NCI-H2196 (cell line): Measurements from ENCODE around the gene PPP1R26.
"Not testable (repeated sequence)": the region's sequence is repeated elsewhere in the genome, so short reads cannot be mapped to it uniquely, and the experiment has no call there.

Source experiments
- DNase-seq: peaks from one replicate; lab custom pipeline; 2025; ENCODE audit not compliant: unreplicated experiment; lab: John Stamatoyannopoulos, UW

PPP1R26 gene

DNA sequence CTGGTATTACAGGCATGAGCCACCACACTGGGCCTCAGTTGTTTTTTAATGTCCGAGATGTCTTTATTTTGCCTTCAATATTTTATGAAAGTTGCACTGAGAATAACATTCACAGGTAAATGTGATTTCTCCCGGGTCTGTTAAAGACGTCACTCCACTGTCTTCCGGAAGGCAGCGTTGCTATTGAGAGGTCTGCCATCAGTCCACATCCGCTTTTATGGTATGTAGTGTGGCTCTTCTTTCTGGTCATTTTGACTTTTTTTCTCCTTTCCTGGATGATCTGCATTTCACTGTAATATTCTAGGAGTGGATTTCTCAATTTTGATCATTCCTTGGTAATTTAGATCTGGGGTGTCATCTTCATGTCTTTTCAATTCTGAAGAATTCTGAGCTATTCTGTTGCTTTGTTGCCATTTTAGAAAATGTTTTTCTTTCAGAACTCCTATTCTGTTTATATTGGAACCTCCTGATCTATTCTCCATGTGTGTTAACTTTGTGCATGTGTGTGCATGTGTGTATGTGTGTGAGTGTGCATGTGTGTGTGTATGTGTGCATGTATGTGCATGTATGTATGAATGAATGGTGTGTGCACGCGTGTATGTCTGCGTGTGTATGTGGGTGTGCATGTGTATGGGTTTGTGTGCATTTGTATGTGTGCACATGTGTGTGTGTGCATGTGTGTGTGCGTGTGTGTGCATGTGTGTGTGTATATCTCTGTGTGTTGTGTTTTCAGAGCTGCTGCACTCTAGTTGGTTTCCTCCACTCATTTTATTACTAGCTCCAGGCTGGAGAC is 39.8 kb downstream of the PPP1R26 start:
- no peak for DNase-seq

DNA sequence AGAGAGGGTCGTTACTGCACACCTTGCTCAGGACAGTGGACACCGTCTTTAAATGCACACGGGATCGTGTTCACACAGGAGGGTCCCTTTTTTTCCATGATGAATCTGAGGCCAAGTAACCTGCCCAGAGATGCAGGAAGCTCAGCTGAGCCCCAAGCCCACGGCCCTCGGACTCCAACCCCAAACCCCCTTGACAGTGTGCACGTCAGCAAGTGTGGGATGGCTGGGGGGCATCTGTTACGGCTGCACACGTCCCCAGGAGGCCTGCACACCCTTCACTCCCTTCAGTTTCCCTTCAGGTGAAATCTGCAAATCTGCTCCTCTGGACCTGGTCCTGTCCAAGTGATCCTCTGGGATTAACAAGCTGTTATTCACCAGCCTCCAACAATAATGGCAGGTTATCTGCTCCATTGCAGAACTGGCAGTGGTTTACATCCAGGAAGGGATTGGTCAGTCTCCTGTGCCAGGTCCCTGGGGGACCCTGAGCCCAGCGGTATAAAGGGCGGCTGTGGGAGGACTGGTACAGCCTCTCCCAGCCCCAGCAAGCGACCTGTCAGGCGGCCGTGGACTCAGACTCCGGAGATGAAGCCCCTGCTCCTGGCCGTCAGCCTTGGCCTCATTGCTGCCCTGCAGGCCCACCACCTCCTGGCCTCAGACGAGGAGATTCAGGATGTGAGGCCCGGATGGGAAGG is 41.5 kb downstream of the PPP1R26 start, which contains the start of gene LCN1:
TSS of gene LCN1 (plus strand) at position 525 of the 692 bp plus-strand sequence. CDS start at position 583, 58 bp downstream.
- DNase-seq, result no peak

DNA sequence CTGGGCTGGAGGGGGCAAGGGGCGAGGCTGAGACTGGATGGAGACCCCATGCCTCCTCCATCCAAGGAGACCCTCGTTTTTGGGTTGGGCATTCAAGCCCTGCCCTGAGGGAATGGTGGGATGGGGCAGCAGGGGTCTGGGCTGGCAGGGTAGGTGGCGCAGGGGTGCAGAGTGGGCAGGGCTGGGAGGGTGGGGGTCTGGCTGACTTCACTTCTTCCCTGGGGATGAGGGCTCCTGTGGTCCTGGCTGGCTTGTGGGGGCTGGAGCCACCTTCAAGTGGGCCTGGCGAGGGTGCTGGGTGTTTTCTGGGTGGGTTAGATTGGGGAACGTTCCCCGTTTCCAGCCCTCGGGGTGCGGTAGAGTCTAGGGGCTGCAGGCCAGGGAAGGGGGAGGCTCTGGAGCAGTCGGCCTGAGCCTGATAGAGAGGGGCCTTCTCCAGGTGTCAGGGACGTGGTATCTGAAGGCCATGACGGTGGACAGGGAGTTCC is 42.1 kb downstream of the PPP1R26 start:
- DNase-seq, result no peak

DNA sequence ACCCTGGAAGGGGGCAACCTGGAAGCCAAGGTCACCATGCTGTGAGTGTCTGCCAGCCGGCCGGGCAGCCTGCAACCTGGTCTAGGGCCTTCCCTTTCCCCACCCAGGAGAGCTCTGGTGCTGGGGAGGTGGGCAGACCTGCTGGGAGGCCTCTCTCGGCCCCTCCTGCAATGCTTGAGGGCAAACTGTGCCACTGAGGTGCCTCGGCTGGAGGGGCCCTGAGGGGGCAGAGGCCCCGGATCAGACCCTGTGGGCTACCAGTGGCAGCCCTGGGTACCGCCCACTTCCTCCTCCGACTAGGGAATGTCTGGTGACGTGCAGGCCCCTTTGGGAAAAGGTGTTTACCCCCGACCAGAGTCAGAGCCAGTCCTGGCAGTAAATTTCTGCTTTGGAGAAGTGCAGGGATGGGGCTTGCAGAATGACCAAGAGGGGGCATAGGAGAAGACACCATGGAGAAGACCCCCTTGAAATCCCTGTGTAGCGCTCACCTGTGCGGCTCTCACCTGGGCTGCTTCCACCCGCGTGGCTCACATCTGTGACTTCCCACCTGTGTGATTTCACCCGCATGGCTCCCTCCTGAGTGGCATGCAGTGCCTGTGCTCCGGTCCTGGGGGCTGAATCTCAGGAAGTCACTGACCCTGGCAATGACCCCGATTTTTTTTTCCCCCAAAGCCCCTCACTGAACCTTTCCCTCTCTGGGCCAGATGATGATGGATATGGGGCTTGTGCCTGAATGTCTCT is 42.7 kb downstream of the PPP1R26 start:
- no peak for DNase-seq

DNA sequence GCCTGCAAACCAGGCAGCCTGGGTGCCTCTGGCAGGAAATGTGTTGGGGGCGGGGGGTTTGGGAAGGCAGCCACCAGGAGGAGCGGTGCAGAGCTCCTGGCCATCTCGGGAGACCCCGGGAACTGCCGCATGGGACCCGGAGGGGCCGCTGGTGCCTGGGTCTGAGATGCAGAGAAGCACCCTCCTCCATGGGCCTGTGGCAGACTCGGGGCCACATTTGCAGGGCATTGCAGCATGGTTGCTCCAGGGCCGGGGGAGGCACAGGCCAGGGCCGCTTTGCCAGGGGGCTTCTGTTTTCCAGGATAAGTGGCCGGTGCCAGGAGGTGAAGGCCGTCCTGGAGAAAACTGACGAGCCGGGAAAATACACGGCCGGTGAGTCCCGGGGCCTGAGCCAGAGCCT is 43.3 kb downstream of the PPP1R26 start:
- DNase-seq, result no peak

DNA sequence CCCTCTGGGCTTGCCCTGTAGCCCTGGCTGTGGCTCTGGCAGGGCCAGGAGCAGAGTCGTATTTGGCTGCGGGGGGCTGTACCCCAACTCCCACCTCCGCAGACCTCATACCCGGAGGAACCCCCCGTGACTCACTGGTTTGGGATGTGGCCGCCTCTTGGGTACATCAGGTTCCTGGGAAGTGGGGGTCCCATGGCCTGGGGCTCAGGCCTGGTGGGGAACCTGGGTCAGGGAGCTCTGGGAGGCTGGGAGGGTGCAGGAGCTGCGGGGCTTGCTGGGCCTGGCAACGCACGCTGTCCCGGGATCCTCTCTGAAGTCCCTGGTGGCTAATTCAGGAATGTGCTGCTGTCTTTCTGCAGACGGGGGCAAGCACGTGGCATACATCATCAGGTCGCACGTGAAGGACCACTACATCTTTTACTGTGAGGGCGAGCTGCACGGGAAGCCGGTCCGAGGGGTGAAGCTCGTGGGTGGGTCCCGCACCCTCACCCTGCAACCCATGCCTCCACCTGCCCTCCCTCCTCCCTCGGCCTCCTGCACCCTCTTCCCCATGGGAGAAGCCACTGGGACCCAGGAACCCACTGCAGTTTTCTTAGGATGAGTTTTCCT is 44.0 kb downstream of the PPP1R26 start:
- no peak for DNase-seq

DNA sequence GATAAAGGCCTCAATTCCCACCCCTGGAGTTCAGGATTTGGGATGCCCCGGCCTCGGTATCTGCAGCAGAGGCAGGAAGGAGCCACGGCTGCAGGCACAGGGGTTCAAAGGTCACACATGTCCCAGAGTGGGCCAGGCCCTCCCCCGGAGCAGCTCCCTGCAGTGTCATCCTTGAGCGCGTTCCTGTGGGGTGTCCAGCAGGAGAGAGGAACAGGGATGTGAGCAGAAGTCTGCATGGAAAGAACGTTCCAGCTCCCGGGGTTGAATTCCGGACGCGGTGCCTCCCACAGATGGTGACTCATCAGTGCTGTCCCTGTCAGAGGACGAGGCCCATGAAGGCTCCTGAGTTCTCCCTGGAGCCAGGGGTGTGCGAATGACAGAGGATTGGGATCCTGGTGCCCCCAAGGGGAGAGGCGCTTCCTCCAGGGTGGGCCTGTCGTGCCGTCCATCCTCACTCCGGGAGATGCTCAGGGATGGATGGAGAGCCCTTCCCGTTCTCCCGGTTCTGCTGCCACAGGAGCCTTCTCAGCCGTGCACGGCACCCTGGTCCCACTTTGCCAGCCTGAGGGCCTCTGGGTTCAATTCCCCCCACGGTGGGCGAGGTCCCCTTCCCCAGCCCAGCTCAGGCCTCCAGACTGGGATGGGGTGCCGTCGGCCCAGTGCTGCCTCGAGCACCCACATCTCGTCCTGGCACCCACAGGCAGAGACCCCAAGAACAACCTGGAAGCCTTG is 44.7 kb downstream of the PPP1R26 start:
- DNase-seq, result no peak

DNA sequence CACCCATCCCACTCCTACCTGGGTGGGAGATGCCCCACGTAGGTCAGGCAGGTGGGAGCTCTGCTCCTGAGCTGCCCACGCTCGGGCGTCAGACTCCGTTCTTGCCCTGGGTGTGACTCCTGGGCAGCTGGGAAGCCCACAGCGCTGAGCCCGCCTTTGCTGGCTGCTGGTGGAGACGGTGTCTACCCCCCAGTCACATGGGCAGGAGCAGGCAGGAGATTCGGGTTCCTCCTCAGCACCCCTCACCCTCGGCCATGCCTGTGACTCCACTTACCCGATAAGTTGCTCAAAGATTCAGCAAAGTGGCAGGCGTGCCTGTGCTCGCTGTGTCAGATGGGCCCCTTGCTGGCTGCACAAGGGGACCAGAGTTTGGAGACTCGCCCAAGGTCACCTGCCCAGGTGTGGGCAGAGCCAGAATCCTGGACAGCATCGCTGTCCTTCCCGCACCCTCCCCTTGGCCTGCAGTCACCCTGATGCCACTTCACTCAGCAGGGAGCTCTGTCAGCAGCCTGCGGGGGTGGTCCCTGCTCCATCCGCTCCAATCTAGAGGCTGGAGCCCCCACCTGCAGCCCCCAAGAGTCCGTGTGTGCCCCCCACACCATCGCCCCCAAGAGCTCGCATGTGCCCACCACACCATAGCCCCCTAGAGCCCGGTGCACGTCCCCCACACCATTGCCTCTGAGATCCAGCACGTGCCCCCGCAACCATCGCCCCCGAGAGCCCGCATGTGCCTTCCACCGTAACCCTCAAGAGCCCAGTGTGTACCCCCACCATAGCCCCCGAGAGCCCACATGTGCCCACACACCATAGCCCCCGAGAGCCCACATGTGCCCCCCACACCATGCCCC is 45.9 kb downstream of the PPP1R26 start:
- DNase-seq, result no peak

DNA sequence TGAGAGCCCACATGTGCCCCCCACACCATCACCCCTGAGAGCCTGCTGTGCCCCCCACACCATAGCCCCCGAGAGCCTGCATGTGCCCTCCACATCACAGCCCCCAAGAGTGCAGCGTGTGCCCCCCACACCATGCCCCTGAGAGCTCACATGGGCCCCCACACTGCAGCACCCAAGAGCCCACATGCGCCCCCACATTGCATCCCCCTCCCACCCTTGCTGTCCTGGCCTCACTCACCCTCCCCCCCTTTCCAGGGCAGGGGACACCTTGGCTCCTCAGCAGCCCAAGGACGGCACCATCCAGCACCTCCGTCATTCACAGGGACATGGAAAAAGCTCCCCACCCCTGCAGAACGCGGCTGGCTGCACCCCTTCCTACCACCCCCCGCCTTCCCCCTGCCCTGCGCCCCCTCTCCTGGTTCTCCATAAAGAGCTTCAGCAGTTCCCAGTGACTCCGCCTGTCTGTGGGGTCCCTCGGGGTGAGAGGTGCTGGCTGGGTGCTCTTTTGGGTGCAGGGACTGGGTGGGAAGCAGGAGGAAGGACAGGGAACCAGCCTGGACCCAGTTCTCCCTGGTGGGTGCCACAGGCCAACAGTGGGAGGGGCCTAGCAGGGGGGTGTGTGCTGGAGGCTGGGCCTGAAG is 46.6 kb downstream of the PPP1R26 start:
- no peak for DNase-seq

DNA sequence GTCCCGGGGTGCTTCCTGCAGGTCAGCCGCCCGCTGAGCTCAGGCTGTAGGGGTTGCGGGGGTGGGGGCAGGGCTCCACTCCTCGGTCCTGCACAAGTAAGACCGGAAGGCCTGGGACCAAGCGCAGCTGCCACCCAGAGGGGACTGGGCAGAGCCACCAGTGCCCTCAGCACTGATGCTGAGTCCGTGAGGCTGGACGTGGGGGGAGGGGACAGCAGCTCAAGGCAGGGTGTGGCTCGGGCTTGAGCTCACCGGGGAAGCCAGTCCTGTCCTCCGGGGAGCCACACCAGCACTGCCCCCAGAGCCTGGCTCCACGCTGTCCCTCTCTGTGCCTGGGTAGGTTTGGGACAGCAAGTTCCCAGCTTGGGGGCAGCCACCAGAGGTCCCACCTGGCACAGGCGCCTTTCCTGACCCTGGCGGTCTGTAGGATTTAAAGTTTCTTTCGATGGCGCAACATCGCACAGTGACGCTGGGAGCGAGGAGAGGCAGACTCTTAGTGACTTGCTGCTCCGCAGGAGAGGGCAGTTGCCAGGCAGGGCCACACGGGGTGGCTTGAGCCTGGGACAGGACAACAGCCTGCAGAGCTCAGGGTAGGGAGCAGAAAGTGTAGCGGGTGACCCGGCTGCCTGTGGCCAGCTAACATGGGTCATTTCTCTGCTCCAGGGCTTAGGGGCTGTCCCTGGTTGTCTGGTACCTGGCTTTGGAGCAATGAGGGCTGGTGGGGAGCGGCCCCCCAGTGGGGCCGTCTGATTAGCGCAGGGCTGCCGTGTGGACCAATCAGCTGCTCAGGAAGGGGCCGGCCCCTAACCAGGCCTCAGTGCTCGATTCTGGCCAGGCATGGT is 47.4 kb downstream of the PPP1R26 start:
- DNase-seq, result no peak

DNA sequence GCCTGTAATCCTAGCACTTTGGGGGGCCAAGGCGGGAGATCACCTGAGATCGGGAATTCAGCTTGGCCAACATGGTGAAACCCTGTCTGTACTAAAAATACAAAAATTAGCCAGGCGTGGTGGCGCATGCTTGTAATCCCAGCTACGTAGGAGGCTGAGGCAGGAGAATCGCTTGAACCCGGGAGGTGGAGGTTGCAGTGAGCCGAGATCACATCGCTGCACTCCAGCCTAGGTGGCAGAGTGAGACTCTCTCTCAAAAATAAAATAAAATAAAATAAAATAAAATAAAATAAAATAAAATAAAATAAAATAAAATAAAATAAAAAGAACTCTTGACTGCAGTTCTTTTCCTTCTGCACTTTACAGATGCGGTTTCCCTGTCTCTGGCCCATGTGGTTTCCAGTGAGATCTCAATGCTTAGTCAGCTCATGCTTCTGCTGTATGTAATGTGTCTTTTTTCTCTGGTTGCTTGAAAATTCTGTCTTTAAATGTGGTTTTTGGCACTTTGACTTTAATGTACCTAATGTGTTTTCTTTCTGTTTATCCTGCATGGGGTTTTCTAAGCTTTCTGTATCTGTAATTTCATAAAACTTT is 49.4 kb downstream of the PPP1R26 start:
- DNase-seq, result not testable (repeated sequence)

DNA sequence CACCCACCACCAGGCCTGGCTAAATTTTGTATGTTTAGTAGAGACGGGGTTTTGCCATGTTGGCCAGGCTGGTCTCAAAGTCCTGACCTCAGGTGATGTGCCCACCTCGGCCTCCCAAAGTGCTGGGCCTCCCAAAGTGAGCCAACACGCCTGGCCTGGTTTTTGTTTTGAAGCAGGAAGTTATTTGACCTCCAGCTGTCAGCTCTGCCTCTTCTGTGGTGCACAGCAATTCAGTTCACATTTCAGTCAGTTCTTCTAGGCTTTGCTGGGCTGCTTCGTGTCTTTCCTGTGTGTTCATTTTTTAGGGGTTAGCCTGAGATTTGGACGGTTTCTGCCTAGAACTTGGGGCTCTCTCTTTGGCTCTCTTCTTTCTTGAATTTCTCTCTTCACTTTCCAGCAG is 50.6 kb downstream of the PPP1R26 start:
- no peak for DNase-seq

DNA sequence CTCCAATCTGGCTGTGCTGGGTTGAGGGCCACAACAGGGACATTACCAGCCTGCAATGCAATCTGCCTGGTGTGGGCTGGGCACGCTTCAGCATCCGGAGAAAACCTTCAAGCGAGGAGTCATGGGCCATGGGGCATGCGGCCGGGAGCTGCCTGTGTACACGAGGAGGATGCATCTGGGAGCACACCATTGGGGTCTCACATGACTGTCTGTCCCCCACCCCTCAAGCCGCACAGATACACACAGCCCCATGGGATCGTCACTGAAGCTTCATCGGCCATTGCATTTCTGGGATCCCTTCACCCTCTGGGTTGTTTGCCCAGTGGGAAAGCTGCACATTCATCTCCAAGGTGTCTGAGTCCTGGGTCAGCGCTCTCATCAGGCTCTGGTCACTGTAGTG is 51.5 kb downstream of the PPP1R26 start:
- no peak for DNase-seq

DNA sequence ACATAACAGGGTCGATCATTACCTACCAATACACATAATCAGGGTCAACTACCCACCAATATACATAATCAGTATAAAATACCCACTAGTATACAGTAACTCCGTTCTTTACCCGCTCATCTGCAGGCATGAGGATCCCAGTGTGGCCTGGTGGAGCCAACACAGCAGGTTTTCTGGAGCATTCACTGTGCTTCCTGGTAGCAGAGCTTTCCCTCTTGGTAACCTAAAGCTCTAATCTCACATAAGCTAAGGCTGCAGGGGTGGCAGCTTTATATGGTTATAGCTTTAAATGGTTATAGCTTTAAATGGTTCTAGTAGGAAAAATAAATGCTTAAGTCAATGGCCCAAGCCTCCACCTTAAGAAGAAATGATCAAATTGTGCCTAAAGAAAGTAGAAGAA is 53.5 kb downstream of the PPP1R26 start:
- no peak for DNase-seq

DNA sequence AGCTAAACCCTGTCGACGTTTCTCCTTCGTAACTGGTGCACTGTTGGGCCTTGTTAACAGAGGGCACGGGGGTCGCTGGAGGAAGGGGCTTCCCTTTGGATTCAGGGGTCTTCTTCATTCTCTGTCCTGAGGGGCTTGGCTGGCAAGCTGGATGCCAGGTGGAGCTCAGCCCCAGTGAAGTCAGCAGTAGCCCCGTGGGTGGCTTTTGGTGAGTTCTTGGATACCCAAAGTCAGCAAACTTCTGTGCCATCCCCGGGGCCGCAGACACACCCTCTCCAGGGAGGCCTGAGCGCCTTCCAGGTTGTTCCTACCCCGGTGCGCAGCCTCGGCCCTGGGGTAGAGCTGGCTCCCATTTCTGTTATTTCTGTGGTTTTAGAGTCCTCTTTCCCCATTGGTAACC is 54.1 kb downstream of the PPP1R26 start:
- no peak for DNase-seq

DNA sequence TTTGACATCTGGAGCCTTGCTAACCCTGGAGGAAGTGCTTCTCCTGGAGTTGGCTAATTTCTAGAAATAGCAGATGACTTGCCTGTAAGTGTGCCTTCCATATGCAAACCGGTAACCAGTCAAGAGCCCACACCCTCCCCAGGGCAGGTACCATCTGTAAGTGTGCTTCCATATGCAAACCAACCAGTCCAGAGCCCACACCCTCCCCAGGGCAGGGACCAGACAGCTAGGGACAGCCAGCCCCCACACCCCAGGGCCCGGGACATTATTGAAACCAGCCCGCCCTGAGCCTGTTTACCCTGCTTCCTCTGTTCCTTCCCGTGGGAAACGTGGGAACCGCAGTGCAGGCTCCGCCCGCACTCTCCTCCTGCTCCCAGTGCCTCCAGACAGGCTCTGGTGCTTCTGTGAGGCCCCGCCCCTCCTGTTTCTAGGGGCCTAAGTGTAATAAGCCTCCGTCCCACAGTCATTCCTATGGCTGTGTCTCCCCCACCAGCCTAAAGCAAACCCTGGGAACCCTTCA is 54.7 kb downstream of the PPP1R26 start:
- not testable (repeated sequence) for DNase-seq

DNA sequence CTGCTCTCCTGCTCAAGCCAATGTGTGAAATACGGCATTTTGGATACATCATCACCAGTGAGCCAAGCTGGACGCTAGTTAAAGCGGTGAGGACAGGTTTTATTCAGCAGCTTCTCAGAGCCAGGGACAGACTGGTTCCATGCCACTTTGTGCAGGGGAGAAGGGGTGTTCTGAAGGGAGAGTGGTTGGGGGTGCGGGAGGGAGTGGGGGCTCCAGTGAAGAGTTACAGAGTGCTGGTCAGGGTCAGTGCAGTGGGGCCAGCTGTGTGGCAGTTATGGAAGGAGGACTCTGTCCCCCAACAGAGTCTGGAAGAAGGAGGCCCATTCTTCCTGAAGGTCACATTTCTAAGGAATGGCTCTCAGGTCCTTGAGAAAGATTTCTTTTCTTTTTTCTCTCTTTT is 55.2 kb downstream of the PPP1R26 start:
- not testable (repeated sequence) for DNase-seq

DNA sequence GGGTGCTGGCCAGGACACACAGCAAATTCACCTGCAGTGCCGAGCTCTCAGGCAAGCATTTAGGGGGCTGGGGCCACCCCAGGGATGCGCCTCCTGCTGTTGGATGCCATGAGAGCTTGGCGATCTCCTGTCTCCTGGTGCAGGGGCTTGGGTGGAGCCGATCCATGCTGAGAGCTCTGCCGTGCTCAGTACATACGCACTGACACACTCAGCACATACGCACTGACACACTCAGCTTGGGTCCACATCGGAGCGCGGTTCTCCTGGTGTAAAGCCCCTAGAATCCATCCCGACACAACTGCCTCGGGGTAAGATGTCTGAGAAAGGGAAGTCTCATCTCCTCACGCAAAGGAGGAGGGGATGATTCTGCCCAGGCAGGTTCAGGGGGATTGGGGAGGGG is 56.0 kb downstream of the PPP1R26 start:
- DNase-seq, result not testable (repeated sequence)
